Prostate gland (tissue), 2 donors: Measurements from ENCODE around the gene THRAP3. TPM values are rescaled to one million over a fixed set of nuclear protein-coding genes. Genes with fewer than 3 reads are reported as not detected.

Experiments
- DNase-seq: peaks from one replicate; pipeline ENCODE4 v3.0.0-alpha.2; 2019; ENCODE audit warnings: low spot score
- H3K27ac ChIP-seq, 2 donors: fragments of 200-600 bp; sonication (generic); 2 replicates each; pipeline ENCODE4 v1.5.1; 2017 to 2019
- H3K27me3 ChIP-seq: fragments of 200-600 bp; sonication (generic); replicated peaks from 2 replicates; pipeline ENCODE4 v1.5.1; 2019; ENCODE audit not compliant: insufficient read depth
- H3K36me3 ChIP-seq, 2 donors: fragments of 200-600 bp; sonication (generic); 1 replicate in 1 of 2; 2 replicates in 1 of 2; pipeline versions ENCODE4 v1.5.1 to v1.8.1; 2017 to 2019
- H3K4me1 ChIP-seq: fragments of 200-600 bp; sonication (generic); replicated peaks from 2 replicates; pipeline ENCODE4 v1.5.1; 2019
- H3K4me3 ChIP-seq, 2 donors: fragments of 200-600 bp; sonication (generic); 2 replicates each; pipeline ENCODE4 v1.5.1; 2017 to 2019
- H3K9me3 ChIP-seq: fragments of 200-600 bp; sonication (generic); 2 replicates; pipeline ENCODE4 v1.5.1; 2017
- POLR2A ChIP-seq: fragments of 450-650 bp; IDR thresholded peaks from one replicate; pipeline ENCODE4 v1.6.1; 2016; ENCODE audit warnings: antibody characterized with exemption, mild to moderate bottlenecking
- POLR2AphosphoS5 ChIP-seq: sonication (generic); formaldehyde crosslinking; IDR thresholded peaks from one replicate; pipeline ENCODE4 v1.6.1; 2017; ENCODE audit warnings: antibody characterized with exemption
- WGBS: methylation state at CpG from one replicate; pipeline ENCODE4 v1.1.5; 2018; 5-methylcytosine and 5-hydroxymethylcytosine counted together
- intact Hi-C: fragments of 100-400 bp; cut with DNase I; formaldehyde crosslinking; loops from one replicate; pipeline ENCODE4 v1.14.2; 2022
- total RNA-seq, 2 donors: library from RNA; depleted of rRNA; stranded (reverse); fragments of >200 nt; gene quantifications; one replicate each; pipeline ENCODE4 v1.1.0, GENCODE V29; 2016
- TF ChIP-seq, protein P1 (sequence below), 4 experiments: fragments of 200-600 bp in 2 of 4; fragments of 450-650 bp in 2 of 4; sonication (generic) in 2 of 4; IDR thresholded peaks; 1 replicate in 3 of 4; 2 replicates in 1 of 4; pipeline ENCODE4 v1.5.1; 2016 to 2019; ENCODE audit warnings: antibody characterized with exemption in 4 of 4, mild to moderate bottlenecking in 2 of 4, moderate library complexity in 2 of 4

The THRAP3 gene
- total RNA-seq, 2 donors from 2014 or later = 100 to 123 TPM

DNA sequence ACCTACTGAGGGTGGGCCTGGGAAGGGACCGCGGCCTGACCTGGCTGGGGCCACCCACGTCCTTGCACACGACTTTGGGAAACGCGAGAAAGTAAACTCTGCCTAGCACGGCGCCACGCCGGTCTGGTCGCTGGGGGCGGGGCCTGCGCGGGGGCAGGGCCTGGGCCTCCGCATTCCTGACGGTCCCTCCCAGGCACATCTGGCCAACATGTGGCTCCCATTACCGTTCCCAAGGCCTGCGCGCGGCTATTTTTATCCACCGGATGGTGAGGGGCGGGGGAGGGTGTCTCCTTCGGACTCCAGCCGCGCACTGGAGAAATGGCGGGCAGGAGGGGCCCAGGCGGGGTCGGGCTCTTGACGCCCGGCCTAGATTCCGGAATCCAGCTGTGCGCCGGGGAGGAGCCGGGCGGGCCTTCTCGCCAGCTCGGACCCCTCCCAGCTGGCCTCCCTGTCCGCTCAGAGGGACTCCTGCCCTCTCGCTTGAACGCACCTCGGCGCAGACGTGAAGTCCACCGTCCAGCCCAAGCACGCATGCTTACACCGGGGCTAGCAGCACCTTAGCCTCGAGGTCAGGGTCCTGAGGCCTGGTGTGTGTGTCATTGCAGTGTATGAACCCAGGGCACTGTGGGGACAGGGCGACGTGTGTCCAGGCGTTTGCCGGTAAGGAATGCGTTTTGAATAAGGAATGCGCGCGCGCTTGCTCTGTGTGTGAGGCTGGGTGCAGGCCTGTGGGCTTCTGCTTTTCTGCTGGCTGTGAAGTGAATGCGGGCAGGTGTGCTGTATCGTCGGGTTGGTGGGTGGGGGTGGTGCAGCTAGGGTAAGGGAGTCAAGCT is 97.1 kb downstream of the THRAP3 start:
- Histone ChIP-seq H3K4me3 (peak overlapping the region; percentile 13 to 20), H3K36me3 (no peaks in the 10 kb centered on the region), H3K9me3 (no peaks in the 10 kb centered on the region), H3K27me3 (no peaks in the 10 kb centered on the region), H3K4me1 (no peaks in the 10 kb centered on the region), H3K27ac (peak overlapping the region; percentile 30 to 87)
- 51% methylated on average over 59 of the region's 59 CpGs for WGBS
- TF ChIP-seq POLR2A = no peak
- TF ChIP-seq, protein P1, sequence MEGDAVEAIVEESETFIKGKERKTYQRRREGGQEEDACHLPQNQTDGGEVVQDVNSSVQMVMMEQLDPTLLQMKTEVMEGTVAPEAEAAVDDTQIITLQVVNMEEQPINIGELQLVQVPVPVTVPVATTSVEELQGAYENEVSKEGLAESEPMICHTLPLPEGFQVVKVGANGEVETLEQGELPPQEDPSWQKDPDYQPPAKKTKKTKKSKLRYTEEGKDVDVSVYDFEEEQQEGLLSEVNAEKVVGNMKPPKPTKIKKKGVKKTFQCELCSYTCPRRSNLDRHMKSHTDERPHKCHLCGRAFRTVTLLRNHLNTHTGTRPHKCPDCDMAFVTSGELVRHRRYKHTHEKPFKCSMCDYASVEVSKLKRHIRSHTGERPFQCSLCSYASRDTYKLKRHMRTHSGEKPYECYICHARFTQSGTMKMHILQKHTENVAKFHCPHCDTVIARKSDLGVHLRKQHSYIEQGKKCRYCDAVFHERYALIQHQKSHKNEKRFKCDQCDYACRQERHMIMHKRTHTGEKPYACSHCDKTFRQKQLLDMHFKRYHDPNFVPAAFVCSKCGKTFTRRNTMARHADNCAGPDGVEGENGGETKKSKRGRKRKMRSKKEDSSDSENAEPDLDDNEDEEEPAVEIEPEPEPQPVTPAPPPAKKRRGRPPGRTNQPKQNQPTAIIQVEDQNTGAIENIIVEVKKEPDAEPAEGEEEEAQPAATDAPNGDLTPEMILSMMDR (IDR thresholded peaks at IDR 0.05) = no peak
- TF ChIP-seq POLR2AphosphoS5 = no peak
- DNase-seq = no peak
- intact Hi-C loops = no loop called here

DNA sequence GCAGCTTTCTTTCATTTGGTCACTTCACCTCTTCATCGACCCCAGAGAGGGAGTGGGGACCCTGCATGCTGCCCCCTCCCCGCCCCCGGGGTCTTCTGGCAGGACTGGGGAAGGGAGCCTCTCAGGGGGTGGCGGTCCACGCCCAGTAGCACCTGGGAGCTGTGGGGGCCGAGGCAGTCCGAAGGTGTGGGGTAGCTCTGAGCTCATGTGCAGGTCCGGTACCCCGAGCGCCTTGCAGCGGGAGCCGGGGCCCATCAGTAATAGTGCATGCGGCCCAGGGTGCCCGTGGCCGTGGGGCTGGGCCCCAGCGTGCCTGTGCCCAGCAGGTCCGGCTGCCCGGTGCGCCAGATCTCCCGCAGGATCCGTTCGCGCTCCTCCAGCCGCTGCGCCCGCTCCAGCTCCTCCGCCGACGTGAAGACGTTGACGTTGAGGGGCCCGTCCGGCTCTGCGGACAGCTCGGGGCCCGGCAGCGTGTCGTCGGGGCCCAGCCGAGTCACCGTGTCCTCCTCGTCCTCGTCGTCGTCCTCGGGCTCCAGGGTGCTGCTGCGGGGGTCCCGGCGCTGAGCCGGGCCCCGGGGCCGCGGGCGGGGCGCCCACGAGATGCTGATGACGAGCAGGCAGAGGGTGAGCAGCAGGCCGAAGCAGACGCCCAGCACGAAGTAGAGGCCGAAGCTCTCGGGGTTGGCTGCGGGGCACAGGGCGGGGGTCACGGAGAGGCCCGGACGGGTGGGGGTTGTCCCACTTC is 98.0 kb downstream of the THRAP3 start:
- TF ChIP-seq POLR2AphosphoS5 (no peak), POLR2A (no peak)
- TF ChIP-seq, protein P1 (IDR thresholded peaks at IDR 0.05) = no peak
- Histone ChIP-seq H3K27me3 (no peaks in the 10 kb centered on the region), H3K9me3 (no peaks in the 10 kb centered on the region), H3K27ac (peak overlapping the region; percentile 87 to 90), H3K4me3 (peak overlapping the region; percentile 47 to 65), H3K36me3 (no peaks in the 10 kb centered on the region), H3K4me1 (no peaks in the 10 kb centered on the region)
- DNase-seq = no peak
- 63% methylated on average over 64 of the region's 67 CpGs for WGBS
- intact Hi-C loops = no loop called here

DNA sequence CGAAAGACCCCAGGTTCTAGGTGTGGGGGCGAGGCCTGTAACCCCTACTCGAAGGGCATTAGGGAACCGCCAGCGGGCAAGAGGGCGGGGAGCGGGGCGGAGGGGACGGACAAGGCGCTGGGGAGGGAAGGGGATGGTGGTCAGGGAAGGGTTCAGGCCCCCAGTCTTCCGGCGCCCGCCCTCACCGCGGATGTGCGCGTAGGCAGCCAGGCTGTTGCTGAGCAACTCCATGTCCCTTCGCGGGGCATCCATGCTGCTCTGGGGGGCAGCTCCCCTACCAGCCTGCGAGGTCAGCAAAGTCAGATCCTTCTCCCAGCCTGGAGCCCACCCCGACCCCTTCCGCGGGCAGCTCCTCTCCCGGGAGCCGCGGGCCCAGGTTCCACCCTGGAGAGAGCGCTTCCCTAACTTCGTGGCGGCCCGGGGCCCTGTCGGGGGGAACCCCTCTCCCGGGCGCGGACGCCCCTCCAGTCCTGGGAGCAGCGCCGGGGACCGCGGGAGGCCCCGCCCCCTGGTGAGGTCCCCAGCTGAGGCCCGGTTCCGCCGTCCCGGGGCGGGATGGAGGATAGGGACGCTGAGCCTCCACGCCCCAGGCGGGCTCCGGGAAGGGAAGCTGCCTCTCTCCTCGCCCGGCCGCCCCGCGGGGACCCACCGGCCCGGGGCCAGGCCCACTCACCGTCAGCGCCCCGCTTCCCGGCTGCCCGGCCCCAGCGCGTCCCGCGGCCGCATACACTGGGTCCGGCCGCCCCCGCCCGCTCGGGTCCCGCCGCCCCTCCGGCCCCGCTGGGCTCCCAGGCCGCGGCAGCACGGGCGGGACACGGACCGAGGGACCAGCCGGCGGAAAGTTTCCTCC is 98.8 kb downstream of the THRAP3 start:
- peak overlapping the region; percentile 47 to 65 for H3K4me3 ChIP-seq
- no peak for DNase-seq
- H3K36me3 ChIP-seq = no peaks in the 10 kb centered on the region
- no peaks in the 10 kb centered on the region for H3K27me3 ChIP-seq
- intact Hi-C loops = no loop called here
- no peaks in the 10 kb centered on the region for H3K4me1 ChIP-seq
- 20% methylated on average over 31 of the region's 83 CpGs for WGBS
- H3K9me3 ChIP-seq = no peaks in the 10 kb centered on the region
- TF ChIP-seq, protein P1 (IDR thresholded peaks at IDR 0.05) = no peak
- TF ChIP-seq POLR2A (no peak), POLR2AphosphoS5 (no peak)
- peak overlapping the region; percentile 87 to 90 for H3K27ac ChIP-seq

DNA sequence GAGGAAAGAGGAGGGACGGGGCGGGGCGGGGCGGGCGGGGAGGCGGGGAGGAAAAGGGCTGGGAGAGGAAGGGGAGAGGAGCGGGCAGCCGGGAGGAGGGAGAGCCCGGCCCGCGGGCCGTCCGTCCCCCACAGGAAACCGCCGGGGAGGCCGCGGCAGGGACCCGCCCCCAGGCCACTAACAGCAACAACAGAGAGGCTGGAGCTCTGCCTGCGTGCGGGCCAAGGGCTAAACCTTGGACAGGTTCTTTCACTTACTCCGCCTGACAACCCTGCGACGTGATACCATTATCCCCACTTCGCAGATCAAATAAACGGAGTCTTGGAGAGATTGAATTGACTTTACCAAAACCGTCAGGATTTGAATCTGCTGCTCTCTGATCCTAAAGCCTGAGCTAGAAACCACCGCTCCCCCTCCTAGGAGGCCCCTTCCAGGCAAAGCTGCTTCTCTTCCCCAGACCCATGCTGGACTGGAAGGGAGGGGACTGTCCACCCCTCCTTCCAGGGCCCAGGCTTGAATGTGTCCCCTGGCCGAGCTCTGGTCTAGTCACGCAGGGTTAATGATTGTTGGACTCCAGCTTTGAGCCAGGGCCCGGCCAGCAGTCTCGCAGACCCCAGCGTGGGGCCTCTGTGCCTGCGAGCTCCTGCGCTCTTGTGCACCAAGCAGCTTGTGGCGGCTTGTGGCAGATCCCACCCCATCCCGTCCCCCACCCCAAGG is 99.6 kb downstream of the THRAP3 start, which contains the start of gene EVA1B:
TSS of gene EVA1B (minus strand) at position 10 of the 717 bp plus-strand sequence. CDS start 608 bp downstream, outside the sequence.
- peak; percentile 66 for DNase-seq
- 3% methylated on average over 36 of the region's 36 CpGs for WGBS
- intact Hi-C loops = no loop called here
- Histone ChIP-seq H3K27ac (peak within 1 kb of the TSS; percentile 87 to 90), H3K36me3 (no peaks in the 10 kb centered on the region), H3K27me3 (no peaks in the 10 kb centered on the region), H3K4me3 (peak within 1 kb of the TSS; percentile 47 to 65), H3K4me1 (no peaks in the 10 kb centered on the region), H3K9me3 (no peaks in the 10 kb centered on the region)
- TF ChIP-seq, protein P1 (IDR thresholded peaks at IDR 0.05) = no peak
- peak; percentile 43 for TF ChIP-seq POLR2AphosphoS5
- TF ChIP-seq POLR2A = peak; percentile 25
